Loucy (cell line): ENCODE results near the gene MAJIN.

Experiments
- CTCF ChIP-seq: fragments of 200-600 bp; sonication (generic); conservative IDR thresholded peaks from 2 replicates; pipeline ENCODE4 v1.5.1; 2014; ENCODE audit warnings: mild to moderate bottlenecking, antibody characterized with exemption, low read length
- EZH2phosphoT487 ChIP-seq: fragments of 200-600 bp; IDR thresholded peaks from 2 replicates; pipeline ENCODE4 v1.6.1; 2018; ENCODE audit warnings: antibody characterized with exemption, mild to moderate bottlenecking, moderate library complexity, borderline replicate concordance

GRCh38 chr11:64999478-64999877, 27.6 kb upstream of the MAJIN start:
- no peak for TF ChIP-seq CTCF
- no peak for TF ChIP-seq EZH2phosphoT487
